Stimulated activated naive CD8-positive, alpha-beta T cell treated with anti-CD3 and anti-CD28 coated beads, Interleukin-15, amount 100 ng/mL, for 72 hours (primary cell): Measurements from ENCODE around the gene ACTR8.
A peak's percentile ranks its signal among the peaks of the same experiment; 100 is the strongest.

ENCODE experiments used
- ATAC-seq: fragments of 150-1000 bp; cut with Tn5 transposase; 2 replicates; pipeline ENCODE4 v1.10.0; 2021; ENCODE audit warnings: mild to moderate bottlenecking, moderate library complexity
- DNase-seq, 2 donors: peaks; one replicate each; pipeline ENCODE4 v3.0.0; 2021 to 2022
- H3K27ac Mint-ChIP-seq, 2 donors: one replicate each; pipeline ENCODE4 v1.8.0; 2022; ENCODE audit warnings: mild to moderate bottlenecking in 2 of 2, mixed read lengths in 2 of 2, moderate library complexity in 2 of 2
- H3K27me3 Mint-ChIP-seq: one replicate; pipeline ENCODE4 v1.8.0; 2022; ENCODE audit warnings: mixed read lengths
- H3K4me1 Mint-ChIP-seq: one replicate; pipeline ENCODE4 v1.8.0; 2022; ENCODE audit warnings: mild to moderate bottlenecking, mixed read lengths
- H3K4me3 Mint-ChIP-seq, 2 donors: one replicate each; pipeline ENCODE4 v1.8.0; 2022; ENCODE audit warnings: mild to moderate bottlenecking in 2 of 2, mixed read lengths in 2 of 2, moderate library complexity in 1 of 2
- H3K9me3 Mint-ChIP-seq, 2 donors: one replicate each; pipeline ENCODE4 v1.8.0; 2022; ENCODE audit warnings: mixed read lengths in 2 of 2

ACTR8 gene

DNA sequence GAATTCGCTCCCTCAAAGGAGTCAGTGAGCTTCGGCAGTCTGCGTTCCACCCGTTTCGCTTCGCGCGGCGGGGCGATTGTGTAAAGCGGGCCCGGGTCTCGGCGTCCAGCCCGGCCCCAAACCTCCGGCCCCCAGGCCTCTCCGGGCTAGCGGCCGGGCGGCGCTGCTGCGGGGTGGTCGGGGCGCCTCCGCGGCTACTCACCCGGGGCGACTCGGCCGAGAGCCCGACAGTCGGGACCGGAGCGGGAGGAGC lies 36.1 kb downstream of the ACTR8 start:
- ATAC-seq, result no peak
- Mint-ChIP-seq H3K4me1 (peaks cover 5% of the 10 kb centered on the region), H3K9me3 (no peaks in the 10 kb centered on the region), H3K27ac (no peak overlapping the region), H3K27me3 (peaks cover 74% of the 10 kb centered on the region), H3K4me3 (peak overlapping the region; percentile 59 to 62)
- peak in 1 of 2 donors; percentile 5 for DNase-seq

DNA sequence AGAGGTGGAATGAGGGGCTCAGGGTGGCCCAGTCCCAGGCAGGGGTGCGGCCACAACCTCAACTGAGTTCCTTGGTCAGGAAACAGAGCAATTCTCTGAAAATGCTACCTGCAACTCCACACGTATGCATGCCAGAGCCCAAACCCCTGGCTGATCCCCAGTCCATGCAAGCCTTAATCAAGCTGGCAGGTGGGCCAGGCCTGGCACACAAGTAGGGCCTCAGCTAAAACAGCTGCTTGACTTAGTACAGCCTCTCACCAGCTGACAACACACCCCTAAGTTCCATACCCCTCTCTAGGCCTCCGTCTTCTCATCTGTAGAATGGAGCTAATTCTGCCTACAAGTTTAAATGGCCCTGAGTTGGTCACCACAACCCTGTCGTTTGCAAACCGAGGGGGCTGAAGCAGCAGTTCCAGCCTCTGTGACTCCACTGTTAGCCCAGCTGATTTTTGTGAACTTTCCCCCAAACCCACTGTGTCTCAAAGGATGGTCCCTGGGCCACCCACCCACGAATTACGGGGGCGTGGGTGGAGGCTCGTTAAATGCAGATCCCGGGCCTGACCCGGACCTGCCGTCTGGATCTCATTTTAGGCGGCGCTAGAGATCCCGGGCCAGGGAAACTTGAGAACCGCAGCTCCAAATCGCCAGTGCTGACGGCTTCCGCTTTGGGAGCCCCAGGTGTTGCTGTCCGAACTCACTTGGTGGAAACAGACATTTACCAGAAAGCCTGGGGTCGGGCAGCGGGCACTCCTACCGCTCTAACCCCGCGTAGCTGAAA lies 36.7 kb downstream of the ACTR8 start:
- H3K4me1 Mint-ChIP-seq, result peaks cover 5% of the 10 kb centered on the region
- peaks cover 72% of the 10 kb centered on the region for H3K27me3 Mint-ChIP-seq
- H3K9me3 Mint-ChIP-seq, result no peaks in the 10 kb centered on the region
- peak overlapping the region; percentile 59 to 62 for H3K4me3 Mint-ChIP-seq
- ATAC-seq, result no peak
- no peak overlapping the region for H3K27ac Mint-ChIP-seq
- no peak for DNase-seq

DNA sequence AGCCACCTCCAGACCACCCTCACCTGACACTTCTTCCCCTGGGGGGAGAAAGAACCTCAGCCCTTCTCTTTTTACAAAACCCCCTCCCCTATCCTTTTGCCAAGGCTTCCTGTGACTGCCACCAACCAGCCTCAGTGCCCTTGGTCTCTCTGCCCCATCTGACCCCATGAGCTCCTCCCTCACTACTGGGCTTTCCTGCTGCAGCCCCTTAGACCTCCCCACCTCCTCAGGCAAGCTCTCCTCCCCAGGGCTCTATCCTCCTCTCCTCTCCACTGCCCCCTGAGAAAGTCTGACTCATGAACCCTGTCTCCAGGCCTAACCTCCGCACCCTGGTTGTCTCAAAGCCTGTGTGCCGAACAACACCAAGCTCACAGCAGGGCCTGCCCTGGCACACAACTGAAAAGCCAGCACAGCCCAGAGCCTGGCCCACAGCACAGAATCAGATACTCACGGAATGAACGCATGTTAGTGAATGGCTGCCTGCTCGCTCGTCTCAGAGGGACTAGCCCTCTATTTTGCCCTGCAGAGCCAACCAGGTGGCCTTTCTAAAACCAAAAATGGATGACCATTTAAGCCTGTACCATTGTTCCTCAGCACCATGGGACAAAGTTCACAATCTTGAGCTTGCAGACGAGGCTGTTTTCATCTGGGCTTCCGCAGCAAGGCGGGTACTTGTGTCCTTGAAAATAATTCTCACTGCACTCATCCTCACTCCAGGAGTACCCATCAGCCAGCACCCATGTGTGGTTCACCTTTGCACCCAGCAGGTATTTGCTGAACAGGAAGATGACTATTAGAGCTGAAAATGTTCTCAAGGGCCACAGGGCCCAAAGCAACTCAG lies 37.5 kb downstream of the ACTR8 start:
- Mint-ChIP-seq H3K4me1 (peaks cover 5% of the 10 kb centered on the region), H3K9me3 (no peaks in the 10 kb centered on the region), H3K27ac (peak overlapping the region in 1 of 2 donors; percentile 67), H3K4me3 (no peak overlapping the region), H3K27me3 (peaks cover 66% of the 10 kb centered on the region)
- ATAC-seq (no peak), DNase-seq (no peak)

DNA sequence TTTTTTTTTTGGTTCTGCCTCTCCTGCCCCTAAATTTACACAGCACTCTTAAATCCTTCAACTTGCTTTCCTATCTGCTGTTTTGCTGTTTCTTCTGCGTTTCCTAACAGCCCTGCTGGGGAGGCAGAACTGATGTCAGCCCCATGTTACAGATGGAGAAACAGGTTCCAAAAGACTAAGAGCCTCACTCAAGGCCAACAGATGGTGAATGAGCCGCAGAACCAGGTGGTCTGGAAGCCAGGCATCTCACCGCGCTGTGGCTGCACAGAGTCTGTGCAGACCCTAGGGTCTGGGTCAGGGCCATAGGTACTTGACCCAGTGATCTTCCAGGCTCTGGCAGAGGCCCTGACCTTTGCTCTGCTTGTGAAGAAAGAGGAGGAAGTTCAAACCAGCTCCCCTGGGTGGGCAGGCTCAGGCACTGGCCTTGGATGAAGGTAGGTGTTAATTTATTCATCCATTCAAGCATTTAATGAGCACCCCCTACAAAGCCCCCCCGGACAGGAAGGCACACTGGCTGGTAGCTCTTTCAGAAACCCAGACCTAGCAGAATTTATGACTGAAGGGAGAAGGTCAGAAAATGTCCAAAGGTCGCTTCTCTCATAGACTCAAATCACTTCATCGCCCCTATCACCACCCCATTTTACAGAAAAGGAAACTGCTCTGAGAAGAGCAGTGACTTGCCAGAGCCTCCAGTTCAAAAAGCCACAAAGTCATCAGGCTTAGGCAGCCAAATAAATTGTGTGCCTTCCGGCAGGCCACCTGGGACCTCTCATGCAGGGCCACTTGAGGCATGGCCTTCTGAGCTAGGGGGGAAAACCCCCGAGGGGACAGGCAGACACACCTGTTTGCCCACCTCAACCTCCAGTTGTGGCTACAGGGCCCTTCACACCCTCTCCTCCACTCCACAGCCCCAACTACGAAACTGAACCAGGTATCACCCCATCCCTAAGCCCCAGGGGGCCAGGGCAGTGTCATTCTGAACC lies 38.5 kb downstream of the ACTR8 start:
- H3K4me1 Mint-ChIP-seq, result peaks cover 5% of the 10 kb centered on the region
- DNase-seq (no peak), ATAC-seq (no peak)
- peaks cover 58% of the 10 kb centered on the region for H3K27me3 Mint-ChIP-seq
- H3K27ac Mint-ChIP-seq, result peak overlapping the region in 1 of 2 donors; percentile 52
- H3K4me3 Mint-ChIP-seq, result no peak overlapping the region
- H3K9me3 Mint-ChIP-seq, result no peaks in the 10 kb centered on the region

DNA sequence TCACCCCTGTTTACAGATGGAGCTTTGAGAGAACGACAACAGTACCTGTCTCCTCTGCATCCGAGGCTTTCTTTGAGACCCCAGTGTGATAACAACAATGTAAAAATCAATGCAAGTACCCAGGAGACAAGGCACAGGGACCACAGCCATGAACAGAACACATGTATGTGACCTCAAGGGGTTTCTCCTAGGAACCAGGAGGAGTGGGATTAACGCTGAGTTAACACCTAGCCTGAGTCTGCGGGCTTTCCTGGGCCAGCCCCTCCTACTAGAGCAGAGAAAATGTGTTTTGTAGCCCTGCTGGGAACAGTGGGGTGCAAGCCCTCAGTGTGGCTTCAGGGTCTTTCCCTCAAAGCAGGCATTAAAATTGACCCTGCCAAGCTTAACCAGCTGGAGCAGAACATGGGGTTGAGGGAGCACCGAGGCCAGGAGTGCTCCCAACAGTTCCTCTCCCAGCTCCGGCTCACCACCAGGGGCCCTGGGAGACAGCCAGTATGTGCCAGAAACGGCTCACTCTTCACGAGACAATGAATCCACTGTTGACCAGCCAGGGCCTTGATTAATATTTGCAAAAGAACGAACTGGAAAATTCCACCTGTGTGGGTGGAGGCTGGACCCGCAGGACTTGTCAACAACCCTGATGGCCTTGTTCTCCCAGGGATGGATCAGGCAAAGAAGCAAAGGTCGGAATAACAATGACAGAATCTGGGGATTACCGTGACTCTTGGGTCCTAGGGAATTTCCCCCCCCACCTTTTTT lies 39.3 kb downstream of the ACTR8 start:
- ATAC-seq, result no peak
- DNase-seq, result no peak
- Mint-ChIP-seq H3K4me1 (peaks cover 5% of the 10 kb centered on the region), H3K9me3 (no peaks in the 10 kb centered on the region), H3K27ac (no peak overlapping the region), H3K4me3 (no peak overlapping the region), H3K27me3 (peaks cover 54% of the 10 kb centered on the region)

DNA sequence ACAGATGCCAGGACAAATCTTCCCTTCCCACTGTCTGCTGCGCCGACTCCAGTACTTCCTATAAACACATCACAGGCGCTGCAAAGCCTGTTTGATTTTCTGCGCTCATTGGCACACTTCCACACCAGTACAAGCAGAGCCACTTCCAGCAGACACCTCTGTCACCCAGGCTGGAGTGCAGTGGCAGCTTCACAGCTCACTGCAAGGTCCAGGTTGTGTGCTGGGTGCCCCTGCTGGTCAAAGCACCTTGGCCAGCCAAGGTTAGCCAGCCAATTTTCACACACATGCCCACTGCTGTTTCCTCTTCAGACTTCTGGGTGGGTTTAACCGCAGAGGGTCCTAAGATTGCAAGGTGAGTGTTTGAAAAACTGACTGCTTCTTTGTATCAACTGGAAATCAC lies 40.7 kb downstream of the ACTR8 start:
- Mint-ChIP-seq H3K9me3 (no peaks in the 10 kb centered on the region), H3K4me3 (no peak overlapping the region), H3K27ac (no peak overlapping the region), H3K4me1 (no peaks in the 10 kb centered on the region), H3K27me3 (peaks cover 40% of the 10 kb centered on the region)
- DNase-seq, result no peak
- no peak for ATAC-seq

DNA sequence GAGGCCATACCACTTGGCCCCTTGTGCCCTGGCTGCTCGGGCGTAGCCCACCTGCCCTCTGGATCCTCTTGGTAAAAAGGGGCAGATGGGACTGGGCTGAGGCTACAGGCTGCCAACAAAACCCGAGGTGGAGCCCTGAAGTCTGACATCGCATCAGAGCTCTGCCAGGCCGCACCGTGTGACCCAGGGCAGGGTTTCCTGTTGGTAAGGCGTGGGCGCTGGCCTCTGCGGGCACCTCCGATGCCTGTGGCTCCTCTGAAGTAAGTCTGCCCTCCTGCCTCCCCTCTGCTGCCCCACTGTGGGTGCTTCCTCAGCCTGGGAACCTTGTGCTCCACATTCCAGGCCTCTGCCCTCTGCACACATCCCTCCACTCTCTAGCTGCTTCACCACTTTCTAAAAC lies 44.6 kb downstream of the ACTR8 start:
- Mint-ChIP-seq H3K27me3 (peaks cover 5% of the 10 kb centered on the region), H3K4me1 (no peaks in the 10 kb centered on the region), H3K4me3 (no peak overlapping the region), H3K9me3 (no peaks in the 10 kb centered on the region), H3K27ac (no peak overlapping the region)
- DNase-seq (no peak), ATAC-seq (no peak)

DNA sequence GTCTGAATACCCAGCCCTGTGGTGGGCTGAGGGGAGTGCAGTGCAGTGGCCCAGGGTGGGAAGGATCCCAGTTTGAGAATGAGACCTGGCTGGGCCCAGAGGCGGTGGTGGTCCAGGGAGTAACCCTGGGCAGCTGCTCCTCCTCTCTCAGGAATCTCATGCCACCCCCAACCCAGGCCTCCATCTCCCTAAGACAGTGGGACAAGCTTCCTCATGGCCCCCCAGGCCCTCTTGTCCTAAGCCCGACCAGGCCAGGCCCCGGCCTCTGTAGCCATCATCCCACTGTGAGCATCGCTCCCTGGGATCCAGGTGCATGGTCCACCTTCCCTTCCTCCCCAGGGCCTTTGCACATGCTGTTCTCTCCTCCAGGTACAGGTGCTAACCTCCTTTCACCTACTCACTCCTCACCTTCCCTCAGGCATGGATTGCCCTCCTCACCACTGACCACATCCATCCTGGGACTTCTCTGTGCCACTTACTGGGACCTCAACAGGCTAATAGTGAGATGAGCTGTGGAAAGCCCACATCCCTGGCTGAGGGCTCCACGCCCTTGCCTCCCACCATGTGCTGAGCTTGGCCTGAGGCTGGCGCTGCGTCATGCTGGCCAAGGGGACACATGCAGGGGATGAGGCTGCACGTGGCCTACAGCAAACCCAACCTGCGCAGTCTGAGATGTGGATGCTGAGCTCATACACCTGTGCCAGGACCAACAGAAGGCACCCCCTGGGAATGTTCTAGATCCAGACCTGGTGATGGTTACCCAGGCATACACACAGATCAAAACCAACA lies 45.7 kb downstream of the ACTR8 start:
- Mint-ChIP-seq H3K27me3 (peaks cover 5% of the 10 kb centered on the region), H3K4me3 (no peak overlapping the region), H3K9me3 (no peaks in the 10 kb centered on the region), H3K4me1 (no peaks in the 10 kb centered on the region), H3K27ac (peak overlapping the region in 1 of 2 donors; percentile 48)
- ATAC-seq (peak; percentile 38), DNase-seq (no peak)

DNA sequence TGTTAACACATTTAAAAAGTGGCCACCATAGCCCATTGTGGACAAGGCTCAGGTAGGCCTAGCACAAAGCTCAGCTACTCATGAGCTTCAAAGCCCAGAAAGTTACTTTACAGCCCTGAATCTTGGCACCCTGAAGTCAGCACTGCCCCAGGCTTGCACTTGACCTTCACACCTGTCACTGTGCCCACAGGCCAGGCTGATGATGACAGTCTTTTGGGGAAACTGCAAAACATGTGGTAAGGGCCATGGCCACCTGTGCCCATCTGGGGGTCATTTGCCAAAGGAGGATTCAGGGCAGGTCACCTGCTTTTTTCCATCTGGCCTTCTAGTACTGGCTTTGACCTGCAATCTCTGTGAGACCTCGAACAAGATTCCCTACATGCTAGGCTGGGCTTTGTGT lies 46.7 kb downstream of the ACTR8 start:
- Mint-ChIP-seq H3K4me1 (no peaks in the 10 kb centered on the region), H3K9me3 (no peaks in the 10 kb centered on the region), H3K27ac (no peak overlapping the region), H3K27me3 (peaks cover 5% of the 10 kb centered on the region), H3K4me3 (no peak overlapping the region)
- DNase-seq (no peak), ATAC-seq (no peak)

DNA sequence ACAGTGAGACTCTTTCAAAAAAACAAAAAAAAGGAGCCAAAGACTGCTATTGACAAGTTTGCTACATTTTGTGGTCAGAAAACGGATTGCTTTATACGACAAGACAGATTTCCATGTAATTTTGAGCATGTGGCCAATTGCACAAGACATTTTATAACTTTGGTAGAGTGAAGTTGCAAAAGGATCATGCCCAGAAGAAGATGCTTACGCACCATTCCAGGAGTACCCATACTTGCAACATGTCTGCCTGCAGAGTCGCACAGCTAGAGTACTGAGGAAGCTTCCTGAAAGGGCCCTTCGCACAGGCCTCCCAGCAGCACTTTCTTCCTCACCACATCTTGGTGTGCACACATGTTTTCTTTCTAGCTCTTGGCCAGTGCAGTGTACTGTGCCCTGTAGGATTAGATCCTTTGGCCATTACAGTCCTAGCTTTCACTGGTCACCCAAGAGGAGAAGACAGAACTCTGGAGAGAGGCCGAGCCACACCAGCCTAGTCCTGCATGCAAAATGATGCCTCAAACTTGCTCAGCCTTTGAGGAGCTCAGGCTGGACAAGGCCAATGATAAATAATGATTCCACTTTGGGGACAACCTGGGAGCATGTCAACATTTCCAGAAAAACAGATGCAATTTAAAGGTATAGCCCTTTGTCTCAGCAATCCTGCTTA lies 47.4 kb downstream of the ACTR8 start:
- peaks cover 5% of the 10 kb centered on the region for H3K27me3 Mint-ChIP-seq
- DNase-seq, result no peak
- H3K4me1 Mint-ChIP-seq, result no peaks in the 10 kb centered on the region
- H3K9me3 Mint-ChIP-seq, result no peaks in the 10 kb centered on the region
- no peak for ATAC-seq
- H3K27ac Mint-ChIP-seq, result no peak overlapping the region
- H3K4me3 Mint-ChIP-seq, result no peak overlapping the region

DNA sequence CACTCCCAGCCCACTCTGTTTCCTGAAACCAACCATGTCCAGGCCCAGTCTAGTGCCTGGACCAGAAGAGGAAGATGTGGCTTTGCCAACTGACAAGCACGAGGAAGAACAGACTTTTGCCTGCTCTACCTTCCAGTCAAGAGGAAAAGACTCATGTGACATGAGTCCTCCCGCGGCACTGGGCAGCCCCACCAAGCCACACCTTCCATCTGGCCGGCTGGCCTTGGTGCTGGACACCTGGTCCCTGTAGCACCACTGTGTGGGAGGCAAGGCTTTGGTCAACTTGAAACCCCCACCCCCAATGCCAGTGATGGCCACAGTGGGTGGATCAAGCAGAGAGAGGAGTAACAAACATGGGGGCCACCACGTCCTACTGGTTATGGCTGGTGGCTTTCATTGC lies 48.3 kb downstream of the ACTR8 start:
- no peak overlapping the region for H3K27ac Mint-ChIP-seq
- DNase-seq, result no peak
- peaks cover 5% of the 10 kb centered on the region for H3K27me3 Mint-ChIP-seq
- ATAC-seq, result no peak
- H3K9me3 Mint-ChIP-seq, result no peaks in the 10 kb centered on the region
- H3K4me1 Mint-ChIP-seq, result no peaks in the 10 kb centered on the region
- H3K4me3 Mint-ChIP-seq, result no peak overlapping the region

DNA sequence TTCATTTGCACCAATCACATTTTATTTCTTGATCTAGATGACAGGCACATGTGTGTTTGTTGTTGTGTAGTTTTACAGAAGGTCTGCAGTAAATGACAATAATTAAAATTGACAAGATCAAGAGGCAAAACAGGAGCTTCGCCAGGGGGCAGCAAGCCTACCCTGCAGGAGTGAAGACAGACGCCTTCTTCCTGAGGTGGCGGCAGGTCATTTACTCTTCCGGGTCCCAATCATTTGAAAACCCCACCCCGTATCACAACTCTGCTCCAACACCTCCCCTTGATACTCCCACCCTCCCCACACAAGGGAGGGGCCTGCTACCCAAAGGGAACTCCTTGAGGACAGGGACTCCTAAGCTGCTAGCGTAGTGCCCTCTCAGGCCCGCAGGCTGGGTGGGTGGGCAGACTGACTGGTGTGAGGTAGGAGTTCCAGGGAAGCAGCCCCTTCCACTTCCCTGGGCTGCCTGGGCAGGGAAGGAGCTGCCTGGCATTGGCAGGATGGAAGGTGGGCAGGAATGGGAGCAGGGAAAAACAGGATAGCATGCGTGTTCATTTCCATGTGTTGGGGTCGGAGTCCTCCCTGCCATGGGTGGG lies 48.8 kb downstream of the ACTR8 start:
- ATAC-seq, result no peak
- DNase-seq, result no peak
- Mint-ChIP-seq H3K9me3 (no peaks in the 10 kb centered on the region), H3K4me1 (no peaks in the 10 kb centered on the region), H3K27ac (no peak overlapping the region), H3K4me3 (no peak overlapping the region), H3K27me3 (peaks cover 2% of the 10 kb centered on the region)

DNA sequence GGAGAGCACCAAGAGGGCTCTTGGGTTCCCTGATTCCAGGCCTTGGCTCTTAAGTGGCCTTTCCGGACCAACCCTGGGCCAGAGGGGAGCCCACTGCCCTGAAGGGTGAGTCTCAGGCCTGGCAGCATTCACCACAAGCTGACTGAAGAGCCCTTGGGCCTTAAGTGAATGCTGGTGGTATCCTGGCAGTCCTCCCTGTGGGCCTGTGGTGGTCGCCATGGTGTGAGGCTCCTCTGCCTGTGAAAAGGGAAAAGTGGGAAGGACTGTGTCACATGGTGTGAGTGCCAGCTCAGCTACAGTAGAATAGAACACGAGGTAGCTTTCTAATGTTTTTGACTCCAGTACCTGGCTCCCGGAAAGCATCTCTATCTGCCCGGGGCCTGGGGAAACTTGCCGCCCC lies 51.0 kb downstream of the ACTR8 start:
- H3K4me1 Mint-ChIP-seq, result no peaks in the 10 kb centered on the region
- H3K9me3 Mint-ChIP-seq, result no peaks in the 10 kb centered on the region
- no peak overlapping the region for H3K4me3 Mint-ChIP-seq
- DNase-seq (no peak), ATAC-seq (no peak)
- no peaks in the 10 kb centered on the region for H3K27me3 Mint-ChIP-seq
- no peak overlapping the region for H3K27ac Mint-ChIP-seq

DNA sequence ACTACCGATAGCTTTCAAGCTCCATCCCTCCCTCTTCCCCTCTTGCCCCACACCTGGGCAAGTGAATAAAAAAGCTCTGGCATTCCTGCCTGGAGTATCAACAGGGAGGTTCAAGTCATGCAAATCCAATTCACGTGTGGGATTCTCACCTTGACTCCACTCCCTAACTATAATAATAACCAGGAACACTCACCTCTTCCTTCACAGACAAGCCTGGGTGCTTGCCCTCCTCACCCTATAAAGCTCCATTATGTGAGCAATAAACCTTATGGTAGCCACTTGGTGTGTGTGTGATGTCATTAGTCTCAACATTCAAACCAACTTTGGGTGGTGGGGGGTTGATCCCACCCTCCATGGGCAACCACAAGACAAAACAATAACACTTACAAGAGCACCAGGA lies 52.3 kb downstream of the ACTR8 start:
- ATAC-seq, result no peak
- H3K9me3 Mint-ChIP-seq, result no peaks in the 10 kb centered on the region
- H3K4me3 Mint-ChIP-seq, result no peak overlapping the region
- no peaks in the 10 kb centered on the region for H3K4me1 Mint-ChIP-seq
- DNase-seq, result no peak
- no peak overlapping the region for H3K27ac Mint-ChIP-seq
- no peaks in the 10 kb centered on the region for H3K27me3 Mint-ChIP-seq
